Gastroesophageal sphincter (tissue), 3 donors: ENCODE results near the gene NOXO1.

Experiments used
- EP300 ChIP-seq: sonication (generic); formaldehyde crosslinking; IDR thresholded peaks from one replicate; pipeline ENCODE4 v1.6.1; 2017; ENCODE audit warnings: antibody characterized with exemption, mild to moderate bottlenecking
- POLR2A ChIP-seq, 2 donors: fragments of 450-650 bp; IDR thresholded peaks; one replicate each; pipeline ENCODE4 v1.6.1; 2017; ENCODE audit warnings: antibody characterized with exemption in 2 of 2, mild to moderate bottlenecking in 2 of 2, moderate library complexity in 1 of 2
- POLR2AphosphoS5 ChIP-seq: sonication (generic); formaldehyde crosslinking; IDR thresholded peaks from one replicate; pipeline ENCODE4 v1.6.1; 2017; ENCODE audit warnings: antibody characterized with exemption
- TF ChIP-seq, protein P1 (sequence below), 4 experiments: fragments of 200-600 bp in 2 of 4; fragments of 450-650 bp in 2 of 4; sonication (generic) in 1 of 4; IDR thresholded peaks; one replicate each; pipeline ENCODE4 v1.5.1; 2017 to 2019; ENCODE audit warnings: antibody characterized with exemption in 4 of 4, mild to moderate bottlenecking in 2 of 4, moderate library complexity in 2 of 4

DNA sequence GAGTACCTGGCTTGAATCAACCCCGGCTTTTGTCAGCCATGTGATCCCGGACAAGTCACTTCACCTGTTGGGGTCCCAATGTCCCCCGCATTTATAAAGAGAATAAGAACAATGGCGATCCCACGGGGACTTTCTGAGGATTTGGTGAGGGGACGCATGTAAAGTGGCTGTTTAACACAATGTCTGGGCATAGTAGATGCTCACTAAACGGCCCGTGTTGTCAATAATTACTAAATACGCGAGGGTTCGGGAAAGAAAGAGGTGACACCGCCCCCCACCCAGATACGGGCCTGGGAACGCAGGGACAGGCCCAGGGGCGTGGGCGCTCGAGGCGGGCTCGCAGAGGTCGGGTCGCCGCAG, 10.3 kb upstream of the NOXO1 start:
- TF ChIP-seq, protein P1, sequence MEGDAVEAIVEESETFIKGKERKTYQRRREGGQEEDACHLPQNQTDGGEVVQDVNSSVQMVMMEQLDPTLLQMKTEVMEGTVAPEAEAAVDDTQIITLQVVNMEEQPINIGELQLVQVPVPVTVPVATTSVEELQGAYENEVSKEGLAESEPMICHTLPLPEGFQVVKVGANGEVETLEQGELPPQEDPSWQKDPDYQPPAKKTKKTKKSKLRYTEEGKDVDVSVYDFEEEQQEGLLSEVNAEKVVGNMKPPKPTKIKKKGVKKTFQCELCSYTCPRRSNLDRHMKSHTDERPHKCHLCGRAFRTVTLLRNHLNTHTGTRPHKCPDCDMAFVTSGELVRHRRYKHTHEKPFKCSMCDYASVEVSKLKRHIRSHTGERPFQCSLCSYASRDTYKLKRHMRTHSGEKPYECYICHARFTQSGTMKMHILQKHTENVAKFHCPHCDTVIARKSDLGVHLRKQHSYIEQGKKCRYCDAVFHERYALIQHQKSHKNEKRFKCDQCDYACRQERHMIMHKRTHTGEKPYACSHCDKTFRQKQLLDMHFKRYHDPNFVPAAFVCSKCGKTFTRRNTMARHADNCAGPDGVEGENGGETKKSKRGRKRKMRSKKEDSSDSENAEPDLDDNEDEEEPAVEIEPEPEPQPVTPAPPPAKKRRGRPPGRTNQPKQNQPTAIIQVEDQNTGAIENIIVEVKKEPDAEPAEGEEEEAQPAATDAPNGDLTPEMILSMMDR (IDR thresholded peaks at IDR 0.05), result no peak
- no peak for TF ChIP-seq POLR2AphosphoS5
- TF ChIP-seq EP300, result no peak
- TF ChIP-seq POLR2A (IDR thresholded peaks at IDR 0.05), result no peak
